Spleen (tissue), 11 donors: ENCODE results near the gene RING1. TPM values are rescaled to one million over a fixed set of nuclear protein-coding genes. Genes with fewer than 3 reads are reported as not detected.

ENCODE experiments used
- DNase-seq: peaks from one replicate; pipeline ENCODE4 v3.0.0-alpha.2; 2020
- H3K27ac ChIP-seq, 8 donors: fragments of 200-600 bp; sonication (generic) in 7 of 8; 1 replicate in 4 of 8; 2 replicates in 4 of 8; pipeline versions ENCODE4 v1.5.0 to v1.8.0; 2016 to 2021; ENCODE audit warnings: inconsistent platforms in 4 of 8, mild to moderate bottlenecking in 4 of 8, moderate library complexity in 1 of 8
- H3K27me3 ChIP-seq, 7 donors: fragments of 200-600 bp; sonication (generic) in 6 of 7; replicated peaks in 1 of 7; 1 replicate in 4 of 7; 2 replicates in 3 of 7; pipeline versions ENCODE4 v1.5.0 to v1.8.0; 2016 to 2021; ENCODE audit warnings: inconsistent platforms in 3 of 7, mild to moderate bottlenecking in 1 of 7
- H3K36me3 ChIP-seq, 6 donors: fragments of 200-600 bp; sonication (generic) in 5 of 6; 1 replicate in 4 of 6; 2 replicates in 2 of 6; pipeline versions ENCODE4 v1.5.0 to v1.8.0; 2016 to 2021; ENCODE audit warnings: inconsistent platforms in 2 of 6
- H3K4me1 ChIP-seq, 6 donors: fragments of 200-600 bp; sonication (generic) in 5 of 6; 1 replicate in 3 of 6; 2 replicates in 3 of 6; pipeline versions ENCODE4 v1.5.0 to v1.8.0; 2016 to 2021; ENCODE audit warnings: inconsistent platforms in 3 of 6
- H3K4me3 ChIP-seq, 8 donors: fragments of 200-600 bp; sonication (generic) in 7 of 8; 1 replicate in 4 of 8; 2 replicates in 4 of 8; pipeline versions ENCODE4 v1.5.0 to v1.8.0; 2016 to 2021; ENCODE audit warnings: inconsistent platforms in 4 of 8, mild to moderate bottlenecking in 4 of 8, moderate library complexity in 2 of 8
- H3K9me3 ChIP-seq, 8 donors: fragments of 200-600 bp; sonication (generic) in 7 of 8; 1 replicate in 4 of 8; 2 replicates in 4 of 8; pipeline versions ENCODE4 v1.5.0 to v1.8.0; 2016 to 2021; ENCODE audit warnings: inconsistent platforms in 4 of 8
- POLR2A ChIP-seq, 3 donors: fragments of 450-650 bp; IDR thresholded peaks; one replicate each; pipeline ENCODE4 v1.5.1; 2017; ENCODE audit warnings: antibody characterized with exemption in 3 of 3, mild to moderate bottlenecking in 1 of 3
- POLR2AphosphoS5 ChIP-seq, 3 donors: sonication (generic); formaldehyde crosslinking; IDR thresholded peaks; one replicate each; pipeline ENCODE4 v1.5.1; 2017; ENCODE audit warnings: antibody characterized with exemption in 3 of 3
- WGBS, 5 donors: extraction: QIAGEN DNeasy Blood & Tissue Kit in 3 of 5; methylation state at CpG; one replicate each; pipeline versions ENCODE4 v1.1.5 to v1.1.7; 2013 to 2018; 5-methylcytosine and 5-hydroxymethylcytosine counted together
- intact Hi-C: fragments of 100-400 bp; cut with DNase I; formaldehyde crosslinking; loops from one replicate; pipeline ENCODE4 v1.15.0; 2023; ENCODE audit warnings: low total_unique reads
- polyA plus RNA-seq, 3 donors: library from polyadenylated mRNA; stranded (reverse); fragments of 200-250 nt; gene quantifications; one replicate each; pipeline ENCODE4 v1.2.1, GENCODE V29; 2013
- total RNA-seq, 7 donors: library from RNA; depleted of rRNA in 3 of 7; stranded (reverse); fragments of >200 nt in 3 of 7; fragmentation: NEBNext Ultra II Directional in 4 of 7; extraction: Animal tissue kit (Norgen Biotek cat#: 25700) in 4 of 7; gene quantifications; one replicate each; pipeline versions ENCODE4 v1.1.0 to v1.2.1, GENCODE V29; 2016 to 2021
- TF ChIP-seq, protein P1 (sequence below), 11 experiments: fragments of 200-600 bp in 7 of 11; fragments of 450-650 bp in 4 of 11; sonication (generic) in 4 of 11; IDR thresholded peaks in 8 of 11; conservative IDR thresholded peaks in 3 of 11; 1 replicate in 7 of 11; 2 replicates in 4 of 11; pipeline versions ENCODE4 v1.4.0 to v1.8.0; 2016 to 2021; ENCODE audit warnings: antibody characterized with exemption in 11 of 11, inconsistent platforms in 4 of 11, mild to moderate bottlenecking in 1 of 11
- donor health status: healthy with polysubstance abuse.
- donor health status: DM: no; HTN: no; CAD: no; lungs with moderate emphysema.
- donor health status: DM: no; HTN: no; CAD: no.
- donor health status: Bipolar disorder and iron deficiency.
- donor health status: healthy.
- donor health status: DM: no; HTN: no; CAD: no.
- donor health status: DM: yes; HTN: yes; CAD: no.

Gene RING1
- total and polyA plus RNA-seq, 10 donors = 13.4 to 42.3 (median 31.0) TPM

DNA sequence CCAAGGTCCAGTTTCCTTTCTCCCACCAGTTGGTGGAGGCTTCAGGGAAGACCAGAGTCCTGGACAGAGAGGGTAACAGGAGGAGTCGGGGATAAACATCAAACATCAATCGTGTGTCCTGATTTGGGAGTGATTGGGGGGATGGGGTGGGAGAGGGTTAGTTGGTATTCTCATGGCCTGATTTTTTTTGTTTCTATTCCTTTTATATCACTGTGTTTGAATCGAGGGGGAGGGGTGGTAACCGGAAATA is 4.2 kb upstream of the RING1 start:
- H3K9me3 ChIP-seq = no peaks in the 10 kb centered on the region
- TF ChIP-seq POLR2AphosphoS5 (IDR thresholded peaks at IDR 0.05) = no peak
- TF ChIP-seq POLR2A (IDR thresholded peaks at IDR 0.05) = no peak
- TF ChIP-seq, protein P1, sequence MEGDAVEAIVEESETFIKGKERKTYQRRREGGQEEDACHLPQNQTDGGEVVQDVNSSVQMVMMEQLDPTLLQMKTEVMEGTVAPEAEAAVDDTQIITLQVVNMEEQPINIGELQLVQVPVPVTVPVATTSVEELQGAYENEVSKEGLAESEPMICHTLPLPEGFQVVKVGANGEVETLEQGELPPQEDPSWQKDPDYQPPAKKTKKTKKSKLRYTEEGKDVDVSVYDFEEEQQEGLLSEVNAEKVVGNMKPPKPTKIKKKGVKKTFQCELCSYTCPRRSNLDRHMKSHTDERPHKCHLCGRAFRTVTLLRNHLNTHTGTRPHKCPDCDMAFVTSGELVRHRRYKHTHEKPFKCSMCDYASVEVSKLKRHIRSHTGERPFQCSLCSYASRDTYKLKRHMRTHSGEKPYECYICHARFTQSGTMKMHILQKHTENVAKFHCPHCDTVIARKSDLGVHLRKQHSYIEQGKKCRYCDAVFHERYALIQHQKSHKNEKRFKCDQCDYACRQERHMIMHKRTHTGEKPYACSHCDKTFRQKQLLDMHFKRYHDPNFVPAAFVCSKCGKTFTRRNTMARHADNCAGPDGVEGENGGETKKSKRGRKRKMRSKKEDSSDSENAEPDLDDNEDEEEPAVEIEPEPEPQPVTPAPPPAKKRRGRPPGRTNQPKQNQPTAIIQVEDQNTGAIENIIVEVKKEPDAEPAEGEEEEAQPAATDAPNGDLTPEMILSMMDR (IDR thresholded peaks at IDR 0.05 in 8 of 11, conservative IDR thresholded peaks at IDR 0.05 in 3 of 11) = no peak
- no peaks in the 10 kb centered on the region for H3K27me3 ChIP-seq
- 3 to 7% (median 4%) methylated on average over 4 of the region's 4 CpGs for WGBS, 5 donors
- peaks cover 0 to 26% (median 21%) of the 10 kb centered on the region in 6 donors for H3K36me3 ChIP-seq
- peak overlapping the region in 6 of 8 donors; percentile 29 to 82 (median 66) for H3K27ac ChIP-seq
- H3K4me1 ChIP-seq = peaks cover 36 to 85% (median 66%) of the 10 kb centered on the region in 6 donors
- H3K4me3 ChIP-seq = peak overlapping the region in 6 of 8 donors; percentile 65 to 83 (median 72)
- intact Hi-C loops = no loop called here
- no peak for DNase-seq

DNA sequence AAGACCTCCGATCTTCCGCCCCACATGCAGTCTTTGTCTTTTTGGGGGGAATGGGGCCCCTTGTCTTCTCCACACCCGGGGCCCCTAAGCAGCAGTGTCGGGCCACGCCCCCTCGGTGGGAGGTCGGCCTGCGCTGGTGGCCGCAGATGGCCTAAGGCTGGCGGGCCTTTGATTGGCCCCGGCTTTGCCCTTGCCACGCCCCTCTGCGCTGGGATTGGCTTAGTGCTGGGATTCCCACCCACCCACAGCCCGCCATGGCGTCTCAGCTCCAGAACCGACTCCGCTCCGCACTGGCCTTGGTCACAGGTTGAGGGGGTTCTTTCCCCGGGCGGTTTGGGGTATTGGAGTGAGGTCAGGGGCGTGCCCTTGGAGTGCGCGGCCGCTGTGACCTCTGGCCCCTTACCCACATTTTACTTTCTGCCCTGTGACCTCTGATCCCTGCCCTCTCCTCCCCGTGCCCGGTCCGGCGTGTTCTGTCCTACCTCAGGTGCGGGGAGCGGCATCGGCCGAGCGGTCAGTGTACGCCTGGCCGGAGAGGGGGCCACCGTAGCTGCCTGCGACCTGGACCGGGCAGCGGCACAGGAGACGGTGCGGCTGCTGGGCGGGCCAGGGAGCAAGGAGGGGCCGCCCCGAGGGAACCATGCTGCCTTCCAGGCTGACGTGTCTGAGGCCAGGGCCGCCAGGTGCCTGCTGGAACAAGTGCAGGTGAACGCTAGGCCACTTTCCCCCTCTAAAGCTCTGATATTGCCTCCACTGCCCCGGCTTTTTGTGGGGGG is 3.7 kb upstream of the RING1 start, which contains the start of gene HSD17B8:
HSD17B8 (plus strand) TSS at position 241 of the 776 bp plus-strand sequence; CDS start at position 255, 14 bp downstream.
- peaks cover 0 to 31% (median 21%) of the 10 kb centered on the region in 6 donors for H3K36me3 ChIP-seq
- peak within 1 kb of the TSS; percentile 65 to 83 (median 70) for H3K4me3 ChIP-seq
- TF ChIP-seq, protein P1 (IDR thresholded peaks at IDR 0.05 in 8 of 11, conservative IDR thresholded peaks at IDR 0.05 in 3 of 11) = peak in 1 of 11 experiments; percentile 33
- TF ChIP-seq POLR2A (IDR thresholded peaks at IDR 0.05) (no peak), POLR2AphosphoS5 (IDR thresholded peaks at IDR 0.05) (peak; percentile 83 to 84 (median 83))
- intact Hi-C loops = no loop called here
- H3K4me1 ChIP-seq = peaks cover 33 to 85% (median 66%) of the 10 kb centered on the region in 6 donors
- H3K9me3 ChIP-seq = no peaks in the 10 kb centered on the region
- 0 to 1% (median 1%) methylated on average over 28 to 48 of the region's 48 CpGs for WGBS, 5 donors
- no peaks in the 10 kb centered on the region for H3K27me3 ChIP-seq
- peak; percentile 98 for DNase-seq
- peak within 1 kb of the TSS; percentile 29 to 82 (median 66) for H3K27ac ChIP-seq

DNA sequence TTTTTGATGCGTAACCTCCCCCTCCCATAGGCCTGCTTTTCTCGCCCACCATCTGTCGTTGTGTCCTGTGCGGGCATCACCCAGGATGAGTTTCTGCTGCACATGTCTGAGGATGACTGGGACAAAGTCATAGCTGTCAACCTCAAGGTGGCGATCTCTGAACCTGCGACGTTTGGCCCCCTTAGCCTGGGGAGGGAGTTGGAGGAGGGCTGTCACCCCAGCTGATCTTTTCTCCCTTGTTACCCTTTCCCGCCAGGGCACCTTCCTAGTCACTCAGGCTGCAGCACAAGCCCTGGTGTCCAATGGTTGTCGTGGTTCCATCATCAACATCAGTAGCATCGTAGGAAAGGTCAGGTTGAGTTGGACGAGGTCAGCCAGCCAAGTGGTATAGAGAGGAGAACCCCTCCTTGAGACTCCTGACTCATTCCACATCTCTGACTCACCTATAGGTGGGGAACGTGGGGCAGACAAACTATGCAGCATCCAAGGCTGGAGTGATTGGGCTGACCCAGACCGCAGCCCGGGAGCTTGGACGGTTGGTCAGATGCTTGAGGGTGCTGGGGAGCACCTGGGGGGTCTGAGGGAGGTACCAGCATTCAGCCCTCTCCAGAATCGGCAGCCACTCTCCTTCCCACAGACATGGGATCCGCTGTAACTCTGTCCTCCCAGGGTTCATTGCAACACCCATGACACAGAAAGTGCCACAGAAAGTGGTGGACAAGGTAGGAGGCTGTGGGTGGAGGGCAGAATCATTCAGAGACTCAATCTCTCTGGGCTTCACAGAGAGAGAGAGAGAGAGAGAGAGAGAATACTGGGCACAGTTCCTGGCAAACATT is 2.9 kb upstream of the RING1 start:
- WGBS, 5 donors = 46 to 54% (median 53%) methylated on average over 12 to 17 of the region's 17 CpGs
- intact Hi-C loops = no loop called here
- Histone ChIP-seq H3K36me3 (peaks cover 0 to 39% (median 29%) of the 10 kb centered on the region in 6 donors), H3K9me3 (no peaks in the 10 kb centered on the region), H3K4me3 (peak overlapping the region; percentile 65 to 83 (median 70)), H3K27me3 (no peaks in the 10 kb centered on the region), H3K4me1 (peaks cover 32 to 87% (median 63%) of the 10 kb centered on the region in 6 donors), H3K27ac (peak overlapping the region in 5 of 8 donors; percentile 61 to 82 (median 73))
- TF ChIP-seq POLR2A (IDR thresholded peaks at IDR 0.05) = no peak
- TF ChIP-seq, protein P1 (IDR thresholded peaks at IDR 0.05 in 8 of 11, conservative IDR thresholded peaks at IDR 0.05 in 3 of 11) = no peak
- no peak for TF ChIP-seq POLR2AphosphoS5 (IDR thresholded peaks at IDR 0.05)
- DNase-seq = peak; percentile 75
